Testis (tissue), 2 donors: Measurements from ENCODE around the gene HOXB3.

Source experiments
- CTCF ChIP-seq, 3 experiments: fragments of 450-650 bp in 2 of 3; fragments of 200-600 bp in 1 of 3; sonication (generic) in 1 of 3; IDR thresholded peaks; one replicate each; pipeline ENCODE4 v1.5.1; 2016 to 2019; ENCODE audit warnings: antibody characterized with exemption in 3 of 3, mild to moderate bottlenecking in 2 of 3, moderate library complexity in 1 of 3
- POLR2A ChIP-seq: fragments of 450-650 bp; IDR thresholded peaks from one replicate; pipeline ENCODE4 v1.6.1; 2017; ENCODE audit warnings: antibody characterized with exemption, mild to moderate bottlenecking, moderate library complexity

- TF ChIP-seq POLR2A (no peak), CTCF (IDR thresholded peaks at IDR 0.05) (no peak)
Observed at GRCh38 chr17:48601207-48601538, 11.1 kb upstream of the HOXB3 start.
